ENCODE data around the gene TMC1.

- no peak for TF ChIP-seq CTCF (IDR thresholded peaks at IDR 0.05)
- TF ChIP-seq EP300 (IDR thresholded peaks at IDR 0.05; ENCODE audit: low read depth), result no peak
Measured at GRCh38 chr9:72539824-72540347, 18.5 kb downstream of the TMC1 start.

Data from transverse colon (tissue), 3 donors.